B cell (primary cell): Measurements from ENCODE around the gene ADCY3. TPM values are rescaled to one million over a fixed set of nuclear protein-coding genes. Genes with fewer than 3 reads are reported as not detected.

Experiments
- ATAC-seq: fragments of 200-7000 bp; cut with Tn5 transposase; one replicate; pipeline ENCODE4 v1.10.0; 2021; ENCODE audit warnings: low read depth, mild to moderate bottlenecking, moderate number of reproducible peaks, moderate library complexity
- CTCF ChIA-PET: fragments of 350-600 bp; sonication (Branson Sonifier 250); formaldehyde crosslinking; loops from one replicate; lab custom pipeline; 2021; ENCODE audit warnings: antibody characterized with exemption, inconsistent platforms; lab: Charles Lee
- POLR2A ChIA-PET: fragments of 350-600 bp; sonication (Branson Sonifier 250); formaldehyde crosslinking; loops from one replicate; lab custom pipeline; 2021; ENCODE audit warnings: antibody characterized with exemption; lab: Charles Lee
- DNase-seq: peaks from one replicate; pipeline ENCODE4 v3.0.0; 2013
- H2AFZ ChIP-seq: 2 replicates; pipeline ENCODE4 v1.6.1; 2012; ENCODE audit warnings: mild to moderate bottlenecking, low read depth, low read length; ENCODE audit not compliant: insufficient read depth, poor library complexity, severe bottlenecking
- H3K27ac ChIP-seq, 2 donors: 1 replicate in 1 of 2; 2 replicates in 1 of 2; pipeline ENCODE4 v1.5.1; 2012 to 2013; ENCODE audit warnings: low read length in 2 of 2, mild to moderate bottlenecking in 2 of 2, moderate library complexity in 1 of 2
- H3K27me3 ChIP-seq, 4 experiments: fragments of 200-600 bp in 1 of 4; sonication (generic) in 1 of 4; replicated peaks in 1 of 4; 1 replicate in 2 of 4; 2 replicates in 2 of 4; pipeline versions ENCODE4 v1.6.1 to v1.7.0; 2013 to 2016; ENCODE audit warnings: low read length in 3 of 4, mild to moderate bottlenecking in 2 of 4, mixed read lengths in 1 of 4, moderate library complexity in 1 of 4; ENCODE audit not compliant: insufficient read depth in 4 of 4, control insufficient read depth in 3 of 4; ENCODE audit errors: control extremely low read depth in 1 of 4
- H3K36me3 ChIP-seq, 2 experiments: replicated peaks in 1 of 2; 1 replicate in 1 of 2; 2 replicates in 1 of 2; pipeline versions ENCODE4 v1.6.1 to v1.7.1; 2013; ENCODE audit warnings: low read length in 1 of 2; ENCODE audit not compliant: insufficient read depth in 2 of 2, control insufficient read depth in 1 of 2; ENCODE audit errors: control extremely low read depth in 1 of 2, extremely low read depth in 1 of 2
- H3K4me1 ChIP-seq, 2 donors: fragments of 200-600 bp in 1 of 2; sonication (generic) in 1 of 2; 1 replicate in 1 of 2; 2 replicates in 1 of 2; pipeline versions ENCODE4 v1.5.1 to v1.6.1; 2013 to 2017; ENCODE audit warnings: low read length in 2 of 2; ENCODE audit not compliant: control insufficient read depth in 2 of 2, insufficient read depth in 2 of 2
- H3K4me2 ChIP-seq: replicated peaks from 2 replicates; pipeline ENCODE3; 2012; ENCODE audit warnings: mild to moderate bottlenecking, low read depth, low read length; ENCODE audit not compliant: poor library complexity, severe bottlenecking
- H3K4me3 ChIP-seq, 5 experiments: fragments of 200-600 bp in 1 of 5; sonication (generic) in 1 of 5; 1 replicate in 3 of 5; 2 replicates in 2 of 5; pipeline versions ENCODE4 v1.5.1 to v1.7.0; 2011 to 2016; ENCODE audit warnings: low read length in 4 of 5, mild to moderate bottlenecking in 4 of 5, low read depth in 2 of 5, control low read depth in 1 of 5, moderate library complexity in 1 of 5; ENCODE audit not compliant: insufficient read depth in 1 of 5; ENCODE audit errors: control extremely low read depth in 1 of 5, extremely low read depth in 1 of 5
- H3K79me2 ChIP-seq: fragments of 200-600 bp; sonication (generic); one replicate; pipeline ENCODE4 v1.6.0; 2016; ENCODE audit warnings: low read length; ENCODE audit not compliant: control insufficient read depth, insufficient read depth
- H3K9ac ChIP-seq: fragments of 200-600 bp; sonication (generic); 2 replicates; pipeline ENCODE4 v1.6.1; 2017; ENCODE audit warnings: mild to moderate bottlenecking, low read length, moderate library complexity
- H3K9me3 ChIP-seq, 3 donors: one replicate each; pipeline versions ENCODE4 v1.6.1 to v1.7.1; 2013; ENCODE audit warnings: low read length in 2 of 3; ENCODE audit not compliant: control insufficient read depth in 2 of 3, insufficient read depth in 1 of 3; ENCODE audit errors: control extremely low read depth in 1 of 3
- H4K20me1 ChIP-seq: 2 replicates; pipeline ENCODE4 v1.6.0; 2012; ENCODE audit warnings: mild to moderate bottlenecking, low read length; ENCODE audit not compliant: insufficient read depth, control insufficient read depth, poor library complexity, severe bottlenecking
- H3K27ac Mint-ChIP-seq: one replicate; pipeline ENCODE4 v1.8.0; 2021; ENCODE audit warnings: mixed read lengths
- H3K27me3 Mint-ChIP-seq: one replicate; pipeline ENCODE4 v1.8.0; 2021; ENCODE audit warnings: mixed read lengths
- H3K4me1 Mint-ChIP-seq: one replicate; pipeline ENCODE4 v1.8.0; 2021; ENCODE audit warnings: mixed read lengths
- H3K4me3 Mint-ChIP-seq: one replicate; pipeline ENCODE4 v1.8.0; 2021; ENCODE audit warnings: mixed read lengths
- H3K9me3 Mint-ChIP-seq: one replicate; pipeline ENCODE4 v1.8.0; 2022; ENCODE audit warnings: mixed read lengths; ENCODE audit not compliant: insufficient read depth
- CTCF ChIP-seq: fragments of 200-600 bp; IDR thresholded peaks from one replicate; pipeline ENCODE4 v1.8.0; 2022; ENCODE audit warnings: antibody characterized with exemption, mild to moderate bottlenecking
- EZH2 ChIP-seq: IDR thresholded peaks from 2 replicates; pipeline ENCODE4 v1.6.1; 2012; ENCODE audit warnings: borderline replicate concordance, low read depth, mild to moderate bottlenecking, moderate library complexity, low read length; ENCODE audit not compliant: insufficient read depth, poor library complexity, severe bottlenecking
- WGBS: methylation state at CpG from one replicate; pipeline ENCODE4 v1.1.5; 2013; ENCODE audit warnings: missing lambda C conversion rate; ENCODE audit not compliant: insufficient coverage; 5-methylcytosine and 5-hydroxymethylcytosine counted together
- intact Hi-C: fragments of 100-400 bp; cut with micrococcal nuclease; formaldehyde crosslinking; loops from one replicate; pipeline ENCODE4 v1.10.0; 2022
- polyA plus RNA-seq: library from polyadenylated mRNA; depleted of rRNA; stranded (reverse); fragments of >200 nt; gene quantifications from 2 replicates; pipeline ENCODE4 v1.2.3, GENCODE V29; 2012
- total RNA-seq, 2 donors: library from RNA; stranded (reverse); fragments of 120-200 nt in 1 of 2; gene quantifications; 1 replicate in 1 of 2; 2 replicates in 1 of 2; pipeline versions ENCODE4 v1.2.3 to v1.2.4, GENCODE V29; 2013 to 2022

ADCY3 gene
- total and polyA plus RNA-seq, 2 donors (not counting 1 experiment from before 2014, with no cell fraction given): 48.4 to 73.0 TPM

GRCh38 chr2:24859968-24860600, 60.0 kb downstream of the ADCY3 start:
- POLR2A ChIA-PET: no interaction called here
- TF ChIP-seq CTCF: no peak
- TF ChIP-seq EZH2: no peak
- CTCF ChIA-PET: no interaction called here
- no peak for DNase-seq
- H3K27me3 Mint-ChIP-seq: no peaks in the 10 kb centered on the region
- H3K9me3 Mint-ChIP-seq: no peaks in the 10 kb centered on the region
- Histone ChIP-seq H3K27me3 (no peaks in the 10 kb centered on the region), H3K4me3 (no peak overlapping the region), H3K9ac (no peak overlapping the region), H3K36me3 (peaks cover 2% of the 10 kb centered on the region in 2 experiments), H3K4me2 (no peak overlapping the region), H3K4me1 (no peaks in the 10 kb centered on the region), H3K27ac (no peak overlapping the region), H3K9me3 (no peaks in the 10 kb centered on the region), H3K79me2 (peaks cover 14% of the 10 kb centered on the region), H2AFZ (no peak overlapping the region), H4K20me1 (no peaks in the 10 kb centered on the region)
- H3K27ac Mint-ChIP-seq: no peak overlapping the region
- no peak for ATAC-seq
- intact Hi-C loops: no loop called here
- H3K4me3 Mint-ChIP-seq: no peak overlapping the region
- no peaks in the 10 kb centered on the region for H3K4me1 Mint-ChIP-seq
- 95% methylated on average over 10 of the region's 15 CpGs for WGBS

- Histone ChIP-seq H3K4me3 (no peak overlapping the region), H4K20me1 (no peaks in the 10 kb centered on the region), H3K27ac (no peak overlapping the region), H3K9ac (no peak overlapping the region), H3K36me3 (peaks cover 2 to 8% of the 10 kb centered on the region in 2 experiments), H2AFZ (no peak overlapping the region), H3K27me3 (no peaks in the 10 kb centered on the region), H3K79me2 (peaks cover 10% of the 10 kb centered on the region), H3K9me3 (no peaks in the 10 kb centered on the region), H3K4me2 (no peak overlapping the region), H3K4me1 (no peaks in the 10 kb centered on the region)
- DNase-seq (no peak), ATAC-seq (no peak)
- Mint-ChIP-seq H3K27me3 (no peaks in the 10 kb centered on the region), H3K4me1 (no peaks in the 10 kb centered on the region), H3K27ac (no peak overlapping the region), H3K4me3 (no peak overlapping the region), H3K9me3 (no peaks in the 10 kb centered on the region)
- TF ChIP-seq EZH2 (no peak), CTCF (no peak)
- 98% methylated on average over 13 of the region's 13 CpGs for WGBS
- POLR2A ChIA-PET: no interaction called here
- intact Hi-C loops: no loop called here
- CTCF ChIA-PET: no interaction called here
These were observed 61.0 kb downstream of the ADCY3 start for GRCh38 chr2:24858996-24859395.
